ENCODE results near the gene CHORDC1. TPM values are rescaled to one million over a fixed set of nuclear protein-coding genes. Genes with fewer than 3 reads are reported as not detected.

CHORDC1 gene
- total and polyA plus RNA-seq, 2 of the 8 experiments (the other 6 are each of a cell fraction or from before 2014, with no cell fraction given): 28.9 to 97.1 TPM

DNA sequence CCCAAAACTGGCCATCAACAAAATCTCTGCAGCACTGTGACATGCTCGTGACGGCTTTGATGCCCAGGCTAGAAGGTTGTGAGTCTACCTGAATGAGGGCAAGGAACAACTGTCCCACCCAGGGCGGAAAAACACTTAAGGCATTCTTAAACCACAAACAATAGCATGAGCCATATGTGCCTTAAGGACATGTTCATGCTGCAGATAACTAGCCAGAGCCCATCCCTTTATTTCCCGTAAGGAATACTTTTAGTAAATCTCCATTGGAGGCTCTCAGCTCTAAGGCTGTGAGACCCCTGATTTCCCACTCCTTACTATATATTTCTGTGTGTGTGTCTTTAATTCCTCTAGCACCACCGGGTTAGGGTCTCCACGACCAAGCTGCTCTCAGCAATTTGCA is 3.4 kb downstream of the CHORDC1 start (continued):
- TF ChIP-seq, protein P1, sequence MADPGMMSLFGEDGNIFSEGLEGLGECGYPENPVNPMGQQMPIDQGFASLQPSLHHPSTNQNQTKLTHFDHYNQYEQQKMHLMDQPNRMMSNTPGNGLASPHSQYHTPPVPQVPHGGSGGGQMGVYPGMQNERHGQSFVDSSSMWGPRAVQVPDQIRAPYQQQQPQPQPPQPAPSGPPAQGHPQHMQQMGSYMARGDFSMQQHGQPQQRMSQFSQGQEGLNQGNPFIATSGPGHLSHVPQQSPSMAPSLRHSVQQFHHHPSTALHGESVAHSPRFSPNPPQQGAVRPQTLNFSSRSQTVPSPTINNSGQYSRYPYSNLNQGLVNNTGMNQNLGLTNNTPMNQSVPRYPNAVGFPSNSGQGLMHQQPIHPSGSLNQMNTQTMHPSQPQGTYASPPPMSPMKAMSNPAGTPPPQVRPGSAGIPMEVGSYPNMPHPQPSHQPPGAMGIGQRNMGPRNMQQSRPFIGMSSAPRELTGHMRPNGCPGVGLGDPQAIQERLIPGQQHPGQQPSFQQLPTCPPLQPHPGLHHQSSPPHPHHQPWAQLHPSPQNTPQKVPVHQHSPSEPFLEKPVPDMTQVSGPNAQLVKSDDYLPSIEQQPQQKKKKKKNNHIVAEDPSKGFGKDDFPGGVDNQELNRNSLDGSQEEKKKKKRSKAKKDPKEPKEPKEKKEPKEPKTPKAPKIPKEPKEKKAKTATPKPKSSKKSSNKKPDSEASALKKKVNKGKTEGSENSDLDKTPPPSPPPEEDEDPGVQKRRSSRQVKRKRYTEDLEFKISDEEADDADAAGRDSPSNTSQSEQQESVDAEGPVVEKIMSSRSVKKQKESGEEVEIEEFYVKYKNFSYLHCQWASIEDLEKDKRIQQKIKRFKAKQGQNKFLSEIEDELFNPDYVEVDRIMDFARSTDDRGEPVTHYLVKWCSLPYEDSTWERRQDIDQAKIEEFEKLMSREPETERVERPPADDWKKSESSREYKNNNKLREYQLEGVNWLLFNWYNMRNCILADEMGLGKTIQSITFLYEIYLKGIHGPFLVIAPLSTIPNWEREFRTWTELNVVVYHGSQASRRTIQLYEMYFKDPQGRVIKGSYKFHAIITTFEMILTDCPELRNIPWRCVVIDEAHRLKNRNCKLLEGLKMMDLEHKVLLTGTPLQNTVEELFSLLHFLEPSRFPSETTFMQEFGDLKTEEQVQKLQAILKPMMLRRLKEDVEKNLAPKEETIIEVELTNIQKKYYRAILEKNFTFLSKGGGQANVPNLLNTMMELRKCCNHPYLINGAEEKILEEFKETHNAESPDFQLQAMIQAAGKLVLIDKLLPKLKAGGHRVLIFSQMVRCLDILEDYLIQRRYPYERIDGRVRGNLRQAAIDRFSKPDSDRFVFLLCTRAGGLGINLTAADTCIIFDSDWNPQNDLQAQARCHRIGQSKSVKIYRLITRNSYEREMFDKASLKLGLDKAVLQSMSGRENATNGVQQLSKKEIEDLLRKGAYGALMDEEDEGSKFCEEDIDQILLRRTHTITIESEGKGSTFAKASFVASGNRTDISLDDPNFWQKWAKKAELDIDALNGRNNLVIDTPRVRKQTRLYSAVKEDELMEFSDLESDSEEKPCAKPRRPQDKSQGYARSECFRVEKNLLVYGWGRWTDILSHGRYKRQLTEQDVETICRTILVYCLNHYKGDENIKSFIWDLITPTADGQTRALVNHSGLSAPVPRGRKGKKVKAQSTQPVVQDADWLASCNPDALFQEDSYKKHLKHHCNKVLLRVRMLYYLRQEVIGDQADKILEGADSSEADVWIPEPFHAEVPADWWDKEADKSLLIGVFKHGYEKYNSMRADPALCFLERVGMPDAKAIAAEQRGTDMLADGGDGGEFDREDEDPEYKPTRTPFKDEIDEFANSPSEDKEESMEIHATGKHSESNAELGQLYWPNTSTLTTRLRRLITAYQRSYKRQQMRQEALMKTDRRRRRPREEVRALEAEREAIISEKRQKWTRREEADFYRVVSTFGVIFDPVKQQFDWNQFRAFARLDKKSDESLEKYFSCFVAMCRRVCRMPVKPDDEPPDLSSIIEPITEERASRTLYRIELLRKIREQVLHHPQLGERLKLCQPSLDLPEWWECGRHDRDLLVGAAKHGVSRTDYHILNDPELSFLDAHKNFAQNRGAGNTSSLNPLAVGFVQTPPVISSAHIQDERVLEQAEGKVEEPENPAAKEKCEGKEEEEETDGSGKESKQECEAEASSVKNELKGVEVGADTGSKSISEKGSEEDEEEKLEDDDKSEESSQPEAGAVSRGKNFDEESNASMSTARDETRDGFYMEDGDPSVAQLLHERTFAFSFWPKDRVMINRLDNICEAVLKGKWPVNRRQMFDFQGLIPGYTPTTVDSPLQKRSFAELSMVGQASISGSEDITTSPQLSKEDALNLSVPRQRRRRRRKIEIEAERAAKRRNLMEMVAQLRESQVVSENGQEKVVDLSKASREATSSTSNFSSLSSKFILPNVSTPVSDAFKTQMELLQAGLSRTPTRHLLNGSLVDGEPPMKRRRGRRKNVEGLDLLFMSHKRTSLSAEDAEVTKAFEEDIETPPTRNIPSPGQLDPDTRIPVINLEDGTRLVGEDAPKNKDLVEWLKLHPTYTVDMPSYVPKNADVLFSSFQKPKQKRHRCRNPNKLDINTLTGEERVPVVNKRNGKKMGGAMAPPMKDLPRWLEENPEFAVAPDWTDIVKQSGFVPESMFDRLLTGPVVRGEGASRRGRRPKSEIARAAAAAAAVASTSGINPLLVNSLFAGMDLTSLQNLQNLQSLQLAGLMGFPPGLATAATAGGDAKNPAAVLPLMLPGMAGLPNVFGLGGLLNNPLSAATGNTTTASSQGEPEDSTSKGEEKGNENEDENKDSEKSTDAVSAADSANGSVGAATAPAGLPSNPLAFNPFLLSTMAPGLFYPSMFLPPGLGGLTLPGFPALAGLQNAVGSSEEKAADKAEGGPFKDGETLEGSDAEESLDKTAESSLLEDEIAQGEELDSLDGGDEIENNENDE (IDR thresholded peaks at IDR 0.05; ENCODE audit: insufficient replicate concordance, low read length): no peak
- TF ChIP-seq PHF8 (conservative IDR thresholded peaks at IDR 0.05; ENCODE audit: low read depth, low read length) (no peak), SP2 (IDR thresholded peaks at IDR 0.05; ENCODE audit: low read length) (no peak), TAF7 (optimal IDR thresholded peaks at IDR 0.05; ENCODE audit: borderline replicate concordance, low read depth, low read length) (no peak)
